ENCODE data around the gene FGF18.

FGF18 gene

DNA sequence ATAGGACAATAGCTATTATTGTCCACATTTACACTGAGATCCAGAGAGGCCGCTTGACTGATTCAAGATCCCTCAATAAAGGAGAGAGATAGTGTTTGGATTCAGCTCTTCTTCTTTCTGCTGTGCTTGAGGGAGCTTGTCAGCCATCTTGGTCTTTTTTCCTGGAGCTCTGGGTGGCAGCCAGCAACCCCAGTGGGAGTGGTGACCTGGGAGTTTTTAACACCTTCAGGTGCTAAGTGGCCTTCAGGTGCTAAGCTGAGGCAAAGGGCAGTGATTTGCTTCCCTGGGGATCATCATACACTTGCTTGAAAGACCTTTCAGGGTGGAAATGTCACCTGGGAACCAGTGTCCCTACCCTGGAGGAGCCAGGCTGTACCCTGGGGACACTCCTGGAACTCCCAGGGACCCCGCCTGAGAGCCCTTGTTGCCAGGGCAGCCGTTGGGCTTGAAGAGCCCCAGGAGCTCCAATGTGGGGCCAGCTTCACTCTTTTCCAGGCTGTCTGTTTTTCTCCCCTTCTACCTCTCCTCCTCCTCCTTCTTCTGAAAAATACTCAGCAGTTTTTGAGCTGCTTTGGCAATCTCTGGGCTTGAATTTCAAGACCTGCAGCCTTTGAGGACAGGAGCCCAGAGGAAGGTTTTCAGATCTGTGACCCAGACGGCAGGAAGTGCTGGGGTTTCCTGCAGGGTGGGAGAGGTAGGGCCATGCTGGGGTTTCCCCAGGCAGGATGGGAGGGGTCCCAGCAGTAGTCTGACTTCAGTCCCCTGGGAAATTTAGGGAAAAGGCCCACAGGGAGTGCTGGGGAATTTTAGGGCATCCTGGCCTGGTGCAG lies 59.7 kb downstream of the FGF18 start:
- TF ChIP-seq, protein P1, sequence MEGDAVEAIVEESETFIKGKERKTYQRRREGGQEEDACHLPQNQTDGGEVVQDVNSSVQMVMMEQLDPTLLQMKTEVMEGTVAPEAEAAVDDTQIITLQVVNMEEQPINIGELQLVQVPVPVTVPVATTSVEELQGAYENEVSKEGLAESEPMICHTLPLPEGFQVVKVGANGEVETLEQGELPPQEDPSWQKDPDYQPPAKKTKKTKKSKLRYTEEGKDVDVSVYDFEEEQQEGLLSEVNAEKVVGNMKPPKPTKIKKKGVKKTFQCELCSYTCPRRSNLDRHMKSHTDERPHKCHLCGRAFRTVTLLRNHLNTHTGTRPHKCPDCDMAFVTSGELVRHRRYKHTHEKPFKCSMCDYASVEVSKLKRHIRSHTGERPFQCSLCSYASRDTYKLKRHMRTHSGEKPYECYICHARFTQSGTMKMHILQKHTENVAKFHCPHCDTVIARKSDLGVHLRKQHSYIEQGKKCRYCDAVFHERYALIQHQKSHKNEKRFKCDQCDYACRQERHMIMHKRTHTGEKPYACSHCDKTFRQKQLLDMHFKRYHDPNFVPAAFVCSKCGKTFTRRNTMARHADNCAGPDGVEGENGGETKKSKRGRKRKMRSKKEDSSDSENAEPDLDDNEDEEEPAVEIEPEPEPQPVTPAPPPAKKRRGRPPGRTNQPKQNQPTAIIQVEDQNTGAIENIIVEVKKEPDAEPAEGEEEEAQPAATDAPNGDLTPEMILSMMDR (IDR thresholded peaks at IDR 0.05; ENCODE audit: insufficient read depth, low read length, missing control alignments) = no peak
- no peak for DNase-seq (ENCODE audit: low read depth, low spot score)
- ChIA-PET POLR2A (no interaction called here), CTCF (interaction anchor here (0.9 to 1.1 kb wide), 2 partner anchors 9 to 11 kb away, joined by 3 to 4 read pairs; no protein-coding TSS in a partner anchor)
- no peak overlapping the region for H3K4me3 ChIP-seq (ENCODE audit: low read depth, low read length)

DNA sequence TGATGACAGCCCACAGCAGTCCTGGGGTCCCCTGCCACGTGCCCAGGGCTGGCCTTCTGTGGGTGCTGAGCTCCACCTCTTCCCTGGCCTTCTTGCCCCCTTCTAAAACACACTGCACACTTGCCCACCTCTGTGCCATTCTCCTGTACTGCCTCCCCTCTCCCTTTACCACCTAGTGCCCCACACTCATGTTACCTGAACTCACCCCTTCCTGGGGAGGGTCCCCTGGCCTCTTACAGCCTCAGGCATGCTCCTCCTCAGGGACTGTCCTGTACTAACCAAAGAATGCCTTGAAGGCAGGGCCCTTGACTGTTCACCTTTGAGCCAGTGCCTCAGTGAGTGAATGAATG lies 60.3 kb downstream of the FGF18 start:
- H3K4me3 ChIP-seq (ENCODE audit: low read depth, low read length) = no peak overlapping the region
- DNase-seq (ENCODE audit: low read depth, low spot score) = no peak
- POLR2A ChIA-PET = no interaction called here
- TF ChIP-seq, protein P1 (IDR thresholded peaks at IDR 0.05; ENCODE audit: insufficient read depth, low read length, missing control alignments) = no peak
- CTCF ChIA-PET = no interaction called here

DNA sequence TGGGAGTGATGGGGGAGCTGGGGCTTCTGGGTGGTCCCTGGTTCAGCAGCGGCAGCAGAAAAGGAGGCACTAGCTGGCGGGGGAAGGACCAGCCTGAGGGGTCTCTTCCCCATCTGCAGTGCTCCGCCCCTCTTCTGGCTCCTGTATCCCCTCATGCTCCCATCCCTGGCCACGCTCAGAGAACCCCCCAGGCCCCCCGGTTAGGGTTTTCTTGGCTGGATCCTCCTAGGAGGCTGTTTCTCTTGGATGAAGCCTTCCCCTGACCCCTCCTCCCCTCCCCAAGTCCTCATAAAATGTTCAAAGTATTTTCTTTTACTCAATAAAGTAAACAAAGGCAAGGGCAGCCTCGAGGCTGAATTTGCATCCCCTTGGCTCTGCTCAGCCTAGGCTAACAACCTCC lies 60.8 kb downstream of the FGF18 start:
- ChIA-PET POLR2A (no interaction called here), CTCF (no interaction called here)
- DNase-seq (ENCODE audit: low read depth, low spot score) = no peak
- no peak overlapping the region for H3K4me3 ChIP-seq (ENCODE audit: low read depth, low read length)
- TF ChIP-seq, protein P1 (IDR thresholded peaks at IDR 0.05; ENCODE audit: insufficient read depth, low read length, missing control alignments) = no peak

DNA sequence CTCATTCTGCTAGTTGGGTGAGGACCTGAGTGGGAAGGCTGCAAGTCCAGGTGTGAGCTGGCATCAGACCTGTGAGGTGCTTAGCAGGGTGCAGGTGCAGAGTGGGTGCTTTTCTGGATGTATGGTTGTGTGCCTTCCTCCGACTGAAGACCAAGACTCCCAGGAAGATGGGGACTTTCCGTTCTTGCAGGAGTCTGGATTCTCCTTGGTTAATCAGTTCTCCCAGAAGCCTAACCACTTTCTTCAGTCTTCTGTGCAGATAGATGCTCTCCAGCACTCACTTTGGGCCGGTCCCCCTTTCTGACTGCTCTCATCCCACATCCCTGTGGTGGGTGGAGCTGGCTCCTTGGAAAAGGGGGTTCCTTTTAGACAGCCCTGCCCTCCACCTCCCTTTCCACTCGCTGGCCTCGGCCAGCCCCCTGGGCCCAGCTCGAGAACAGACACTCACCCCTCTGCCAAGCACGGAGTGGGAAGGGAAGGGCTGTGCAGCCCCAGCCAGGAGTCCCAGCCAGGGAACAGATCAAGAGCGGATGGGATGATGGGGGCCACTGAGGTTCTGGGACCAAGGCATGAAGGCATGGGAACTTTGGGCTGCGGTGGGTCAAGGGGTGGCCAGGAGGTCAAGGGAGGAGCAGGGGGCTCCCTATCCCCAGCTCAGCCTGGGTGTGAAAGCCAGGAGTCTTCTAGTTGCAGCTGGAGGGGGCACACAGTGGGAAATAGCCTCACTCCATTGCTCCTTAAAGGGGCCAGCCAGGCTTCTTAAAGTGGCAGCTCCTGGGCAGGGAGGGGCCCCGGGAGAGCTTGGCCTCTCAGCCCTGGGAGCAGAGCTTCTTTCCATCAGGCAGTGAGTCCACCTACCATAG lies 62.4 kb downstream of the FGF18 start:
- ChIA-PET POLR2A (no interaction called here), CTCF (interaction anchor here (1.1 to 1.9 kb wide), 4 partner anchors 13 to 429 kb away, joined by 3 to 6 read pairs (median 4); no protein-coding TSS in a partner anchor)
- H3K4me3 ChIP-seq (ENCODE audit: low read depth, low read length) = no peak overlapping the region
- no peak for DNase-seq (ENCODE audit: low read depth, low spot score)
- TF ChIP-seq, protein P1 (IDR thresholded peaks at IDR 0.05; ENCODE audit: insufficient read depth, low read length, missing control alignments) = no peak

DNA sequence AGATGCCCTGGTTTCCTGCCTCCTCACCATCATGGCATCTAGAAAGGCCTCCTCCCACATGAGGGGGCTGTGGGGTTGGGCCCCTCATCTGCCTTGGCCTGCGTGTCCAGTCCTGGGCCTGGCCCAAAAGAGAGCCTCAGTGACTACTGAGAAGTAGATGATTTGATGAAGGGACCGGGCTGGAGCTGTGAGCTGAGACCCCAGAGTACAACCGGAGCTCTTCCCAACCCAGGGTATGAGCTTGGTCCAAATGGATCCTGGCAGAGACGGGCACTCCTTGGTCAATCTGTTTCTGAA lies 62.9 kb downstream of the FGF18 start:
- ChIA-PET POLR2A (no interaction called here), CTCF (interaction anchor here (0.7 to 1.9 kb wide), 8 partner anchors 10 to 429 kb away, joined by 3 to 7 read pairs (median 3); no protein-coding TSS in a partner anchor)
- TF ChIP-seq, protein P1 (IDR thresholded peaks at IDR 0.05; ENCODE audit: insufficient read depth, low read length, missing control alignments) = no peak
- no peak overlapping the region for H3K4me3 ChIP-seq (ENCODE audit: low read depth, low read length)
- no peak for DNase-seq (ENCODE audit: low read depth, low spot score)

DNA sequence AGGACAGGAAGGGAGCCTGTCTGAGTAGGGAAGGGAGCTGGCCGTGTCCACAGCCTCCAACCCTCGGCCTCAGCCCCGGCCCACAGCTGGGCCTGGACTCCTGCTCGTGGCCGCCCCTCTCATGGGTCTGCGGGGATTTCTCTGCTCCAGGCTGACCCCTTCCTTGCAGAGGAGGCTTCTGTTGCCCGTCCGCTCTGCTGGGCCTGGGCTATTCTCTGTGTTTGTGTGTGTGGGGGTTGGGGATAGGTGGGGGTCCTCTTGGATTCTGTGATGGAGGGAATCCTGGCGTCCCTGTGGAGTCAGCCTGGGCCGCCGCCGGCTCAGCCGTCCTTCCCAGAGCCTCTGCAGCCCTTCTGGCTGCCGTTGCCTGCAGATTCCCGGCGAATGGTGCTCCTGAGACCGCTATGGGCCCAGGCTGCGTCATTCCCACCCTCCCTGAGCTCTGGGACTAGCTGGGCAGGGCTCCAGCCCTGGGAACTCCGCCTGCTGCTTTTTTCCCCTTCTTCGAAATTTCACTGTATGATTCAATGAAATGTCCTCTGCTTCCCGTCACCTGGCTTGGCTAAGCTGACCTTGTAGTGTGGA lies 64.2 kb downstream of the FGF18 start:
- ChIA-PET POLR2A (no interaction called here), CTCF (interaction anchor here (0.8 to 2.3 kb wide), 18 partner anchors 8 to 428 kb away, joined by 3 to 9 read pairs (median 4); partner anchors contain the start of gene FGF18)
- no peak for DNase-seq (ENCODE audit: low read depth, low spot score)
- no peak overlapping the region for H3K4me3 ChIP-seq (ENCODE audit: low read depth, low read length)
- TF ChIP-seq, protein P1 (IDR thresholded peaks at IDR 0.05; ENCODE audit: insufficient read depth, low read length, missing control alignments) = no peak
